Keratinocyte (primary cell): ENCODE data around the gene FNDC11. TPM values are rescaled to one million over a fixed set of nuclear protein-coding genes. Genes with fewer than 3 reads are reported as not detected.

Source experiments
- DNase-seq: peaks from one replicate; pipeline ENCODE4 v3.0.0-alpha.2; 2011; ENCODE audit warnings: low read depth, missing footprints, low spot score
- FAIRE-seq: peaks from 2 replicates; lab custom pipeline; 2011; peaks lifted over from hg19 to GRCh38; lab: Jason Lieb, UNC
- H2AFZ ChIP-seq: 2 replicates; pipeline ENCODE4 v1.6.0; 2012; ENCODE audit warnings: low read length, control low read depth, inconsistent platforms; ENCODE audit not compliant: control insufficient read depth
- H3K27ac ChIP-seq: 2 replicates; pipeline ENCODE4 v1.5.1; 2011; ENCODE audit warnings: low read length; ENCODE audit not compliant: control insufficient read depth, insufficient read depth
- H3K27me3 ChIP-seq: 3 replicates; pipeline ENCODE4 v1.6.0; 2011; ENCODE audit warnings: low read length; ENCODE audit not compliant: control insufficient read depth, insufficient read depth; ENCODE audit errors: extremely low read depth
- H3K36me3 ChIP-seq, 2 experiments: 2 replicates in 1 of 2; 3 replicates in 1 of 2; pipeline ENCODE4 v1.5.1; 2011; ENCODE audit warnings: low read length in 2 of 2, mild to moderate bottlenecking in 1 of 2; ENCODE audit not compliant: control insufficient read depth in 2 of 2, insufficient read depth in 2 of 2; ENCODE audit errors: extremely low read depth in 1 of 2
- H3K4me1 ChIP-seq: 3 replicates; pipeline ENCODE4 v1.5.1; 2011; ENCODE audit warnings: low read length; ENCODE audit not compliant: control insufficient read depth, insufficient read depth; ENCODE audit errors: extremely low read depth
- H3K4me2 ChIP-seq: 3 replicates; pipeline ENCODE4 v1.6.0; 2011; ENCODE audit warnings: low read depth, low read length; ENCODE audit not compliant: control insufficient read depth, insufficient read depth; ENCODE audit errors: extremely low read depth
- H3K4me3 ChIP-seq, 3 experiments: fragments of 200-600 bp in 1 of 3; sonication (generic) in 1 of 3; 2 replicates in 2 of 3; 3 replicates in 1 of 3; pipeline ENCODE4 v1.5.1; 2011 to 2016; ENCODE audit warnings: low read length in 3 of 3, mild to moderate bottlenecking in 3 of 3, control low read depth in 2 of 3, inconsistent platforms in 1 of 3, low read depth in 1 of 3, mixed read lengths in 1 of 3, mixed run types in 1 of 3, moderate library complexity in 1 of 3; ENCODE audit not compliant: control insufficient read depth in 2 of 3, insufficient read depth in 2 of 3; ENCODE audit errors: extremely low read depth in 1 of 3
- H3K79me2 ChIP-seq: 2 replicates; pipeline ENCODE4 v1.6.0; 2012; ENCODE audit warnings: low read length; ENCODE audit not compliant: control insufficient read depth, insufficient read depth
- H3K9ac ChIP-seq: 3 replicates; pipeline ENCODE4 v1.6.0; 2011; ENCODE audit warnings: low read length; ENCODE audit not compliant: control insufficient read depth, insufficient read depth; ENCODE audit errors: extremely low read depth
- H3K9me1 ChIP-seq: 3 replicates; pipeline ENCODE4 v1.6.0; 2011; ENCODE audit warnings: low read length; ENCODE audit not compliant: control insufficient read depth, insufficient read depth; ENCODE audit errors: extremely low read depth
- H3K9me3 ChIP-seq: 2 replicates; pipeline ENCODE4 v1.5.1; 2012; ENCODE audit warnings: low read depth, low read length; ENCODE audit not compliant: control insufficient read depth
- H4K20me1 ChIP-seq: 3 replicates; pipeline ENCODE4 v1.6.0; 2011; ENCODE audit warnings: low read length; ENCODE audit not compliant: control insufficient read depth, insufficient read depth; ENCODE audit errors: extremely low read depth
- EZH2 ChIP-seq: IDR thresholded peaks from one replicate; pipeline ENCODE4 v1.6.1; 2012; ENCODE audit warnings: inconsistent platforms, mild to moderate bottlenecking, low read length, moderate library complexity
- dilution Hi-C: fragments of 300-500 bp; cut with MboI; formaldehyde crosslinking; loops from one replicate; pipeline ENCODE4 v1.7.0; 2020; ENCODE audit warnings: low sequenced_read_pairs; ENCODE audit not compliant: extremely low pct_ligation_motif_present
- polyA plus RNA-seq, 5 experiments: library from polyadenylated mRNA; depleted of rRNA in 3 of 5; stranded (reverse) in 3 of 5; stranded (forward) in 1 of 5; unstranded in 1 of 5; fragments of >200 nt; gene quantifications; 1 replicate in 1 of 5; 2 replicates in 3 of 5; 3 replicates in 1 of 5; pipeline versions ENCODE4 v1.2.1 to v1.2.3, GENCODE V29; 2011 to 2012; ENCODE audit warnings: missing spikeins in 2 of 5, low read depth in 1 of 5, low replicate concordance in 1 of 5
- TF ChIP-seq, protein P1 (sequence below), 3 experiments: IDR thresholded peaks in 1 of 3; conservative IDR thresholded peaks in 1 of 3; optimal IDR thresholded peaks in 1 of 3; 2 replicates in 2 of 3; 3 replicates in 1 of 3; pipeline versions ENCODE3 to v1.5.1; 2011; ENCODE audit warnings: low read length in 3 of 3, mild to moderate bottlenecking in 3 of 3, moderate library complexity in 2 of 3, control low read depth in 1 of 3, inconsistent platforms in 1 of 3; ENCODE audit not compliant: insufficient read depth in 2 of 3; ENCODE audit errors: extremely low read depth in 1 of 3

FNDC11 gene
- polyA plus RNA-seq, 1 donor (not counting 4 experiments of a cell fraction or from before 2014, with no cell fraction given): 0.55 TPM

GRCh38 chr20:63563225-63563935 lies 9.4 kb downstream of the FNDC11 start:
- Histone ChIP-seq H3K9me1 (no peaks in the 10 kb centered on the region), H3K79me2 (peaks cover 10% of the 10 kb centered on the region), H3K27ac (no peak overlapping the region), H2AFZ (no peak overlapping the region), H3K9me3 (no peaks in the 10 kb centered on the region), H3K27me3 (no peaks in the 10 kb centered on the region), H3K4me1 (no peaks in the 10 kb centered on the region), H3K4me3 (no peak overlapping the region), H4K20me1 (peaks cover 8% of the 10 kb centered on the region), H3K36me3 (peaks cover 28 to 48% of the 10 kb centered on the region in 2 experiments), H3K4me2 (no peak overlapping the region), H3K9ac (no peak overlapping the region)
- dilution Hi-C loops: no loop called here
- DNase-seq (no peak), FAIRE-seq (no peak)
- no peak for TF ChIP-seq EZH2
- TF ChIP-seq, protein P1, sequence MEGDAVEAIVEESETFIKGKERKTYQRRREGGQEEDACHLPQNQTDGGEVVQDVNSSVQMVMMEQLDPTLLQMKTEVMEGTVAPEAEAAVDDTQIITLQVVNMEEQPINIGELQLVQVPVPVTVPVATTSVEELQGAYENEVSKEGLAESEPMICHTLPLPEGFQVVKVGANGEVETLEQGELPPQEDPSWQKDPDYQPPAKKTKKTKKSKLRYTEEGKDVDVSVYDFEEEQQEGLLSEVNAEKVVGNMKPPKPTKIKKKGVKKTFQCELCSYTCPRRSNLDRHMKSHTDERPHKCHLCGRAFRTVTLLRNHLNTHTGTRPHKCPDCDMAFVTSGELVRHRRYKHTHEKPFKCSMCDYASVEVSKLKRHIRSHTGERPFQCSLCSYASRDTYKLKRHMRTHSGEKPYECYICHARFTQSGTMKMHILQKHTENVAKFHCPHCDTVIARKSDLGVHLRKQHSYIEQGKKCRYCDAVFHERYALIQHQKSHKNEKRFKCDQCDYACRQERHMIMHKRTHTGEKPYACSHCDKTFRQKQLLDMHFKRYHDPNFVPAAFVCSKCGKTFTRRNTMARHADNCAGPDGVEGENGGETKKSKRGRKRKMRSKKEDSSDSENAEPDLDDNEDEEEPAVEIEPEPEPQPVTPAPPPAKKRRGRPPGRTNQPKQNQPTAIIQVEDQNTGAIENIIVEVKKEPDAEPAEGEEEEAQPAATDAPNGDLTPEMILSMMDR (optimal IDR thresholded peaks at IDR 0.05 in 1 of 3, IDR thresholded peaks at IDR 0.05 in 1 of 3, conservative IDR thresholded peaks at IDR 0.05 in 1 of 3; ENCODE audit: extremely low read depth in 1 of 3, insufficient read depth in 2 of 3, low read length in 3 of 3): no peak

DNA sequence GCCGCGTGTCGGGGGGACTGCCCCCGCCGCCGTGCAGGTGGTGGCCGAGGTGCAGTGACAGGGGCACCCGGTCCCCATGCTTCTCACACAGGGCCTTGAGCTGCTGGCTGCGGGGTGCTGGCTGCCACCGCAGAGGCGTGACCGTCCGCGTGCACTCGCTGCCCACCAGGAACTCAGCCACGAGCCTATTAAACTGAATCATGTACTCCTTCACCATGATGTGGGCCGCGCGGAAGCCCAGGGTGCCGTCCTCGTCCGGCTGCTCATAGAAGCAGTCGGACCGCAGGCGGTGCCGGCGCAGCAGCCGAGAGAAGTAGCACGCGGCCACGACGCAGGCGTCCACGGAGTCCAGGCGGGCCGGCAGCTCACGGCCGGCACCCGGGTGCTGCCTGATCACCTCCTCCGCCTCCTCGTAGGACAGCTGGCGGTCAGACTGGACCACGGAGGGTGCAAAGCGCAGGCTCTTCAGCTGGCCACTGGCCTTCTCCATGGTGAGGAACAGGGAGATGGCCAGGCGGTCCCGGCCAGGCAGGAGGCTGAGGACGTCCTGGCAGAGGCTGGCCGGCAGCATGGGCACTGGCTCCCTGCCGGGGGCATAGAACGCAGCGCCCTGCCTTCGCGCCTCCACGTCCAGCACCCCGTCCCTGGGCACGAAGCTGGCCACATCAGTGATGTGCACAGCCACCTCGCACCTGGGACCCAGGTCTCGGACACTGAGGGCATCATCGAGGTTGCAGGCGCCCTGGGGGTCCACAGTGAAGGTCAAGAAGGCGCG lies 10.3 kb downstream of the FNDC11 start:
- Histone ChIP-seq H2AFZ (no peak overlapping the region), H3K9ac (no peak overlapping the region), H3K4me3 (no peak overlapping the region), H3K9me1 (no peaks in the 10 kb centered on the region), H3K36me3 (peaks cover 26 to 52% of the 10 kb centered on the region in 2 experiments), H3K79me2 (peaks cover 11% of the 10 kb centered on the region), H3K27ac (no peak overlapping the region), H4K20me1 (peaks cover 8% of the 10 kb centered on the region), H3K27me3 (no peaks in the 10 kb centered on the region), H3K4me2 (no peak overlapping the region), H3K9me3 (no peaks in the 10 kb centered on the region), H3K4me1 (no peaks in the 10 kb centered on the region)
- FAIRE-seq (no peak), DNase-seq (no peak)
- TF ChIP-seq, protein P1 (optimal IDR thresholded peaks at IDR 0.05 in 1 of 3, IDR thresholded peaks at IDR 0.05 in 1 of 3, conservative IDR thresholded peaks at IDR 0.05 in 1 of 3; ENCODE audit: extremely low read depth in 1 of 3, insufficient read depth in 2 of 3, low read length in 3 of 3): no peak
- no peak for TF ChIP-seq EZH2
- dilution Hi-C loops: no loop called here
